ENCODE measurements around the gene PILRA. TPM values are rescaled to one million over a fixed set of nuclear protein-coding genes. Genes with fewer than 3 reads are reported as not detected.

PILRA gene
- total RNA-seq, 1 donor = 0.36 TPM

GRCh38 chr7:100429637-100430492, 56.6 kb downstream of the PILRA start, which contains the start of gene MEPCE:
TSS of gene MEPCE (plus strand) at chr7:100429831. CDS start at chr7:100430019, 188 bp downstream.
- Histone ChIP-seq H3K36me3 (ENCODE audit: insufficient read depth, low read length) (peaks cover 28% of the 10 kb centered on the region), H3K4me2 (ENCODE audit: insufficient read depth, low read length) (peak within 1 kb of the TSS; percentile 100), H3K9me3 (ENCODE audit: low read depth, low read length) (no peaks in the 10 kb centered on the region), H3K4me3 (ENCODE audit: insufficient read depth, low read length) (peak within 1 kb of the TSS; percentile 82), H4K20me1 (ENCODE audit: insufficient read depth, low read length) (peaks cover 14% of the 10 kb centered on the region), H3K79me2 (ENCODE audit: insufficient read depth, low read length) (peaks cover 51% of the 10 kb centered on the region), H3K27me3 (ENCODE audit: insufficient read depth, low read length) (no peaks in the 10 kb centered on the region), H2AFZ (ENCODE audit: low read length) (peak within 1 kb of the TSS; percentile 95), H3K27ac (ENCODE audit: low read depth, low read length) (peak within 1 kb of the TSS; percentile 100), H3K4me1 (ENCODE audit: insufficient read depth, low read length) (peaks cover 13% of the 10 kb centered on the region)
- peak; percentile 100 for DNase-seq (ENCODE audit: insufficient read length, low spot score, missing footprints)
- no peak for TF ChIP-seq CTCF (IDR thresholded peaks at IDR 0.05; ENCODE audit: extremely low read depth, low read depth, low read length)

- DNase-seq (ENCODE audit: insufficient read length, low spot score, missing footprints) = peak; percentile 88
- peak overlapping the region; percentile 100 for H3K4me2 ChIP-seq (ENCODE audit: insufficient read depth, low read length)
- H3K4me1 ChIP-seq (ENCODE audit: insufficient read depth, low read length) = peaks cover 19% of the 10 kb centered on the region
- H3K9me3 ChIP-seq (ENCODE audit: low read depth, low read length) = no peaks in the 10 kb centered on the region
- no peak overlapping the region for H2AFZ ChIP-seq (ENCODE audit: low read length)
- H3K36me3 ChIP-seq (ENCODE audit: insufficient read depth, low read length) = peaks cover 34% of the 10 kb centered on the region
- H3K27me3 ChIP-seq (ENCODE audit: insufficient read depth, low read length) = no peaks in the 10 kb centered on the region
- H3K27ac ChIP-seq (ENCODE audit: low read depth, low read length) = peak overlapping the region; percentile 100
- peak overlapping the region; percentile 82 for H3K4me3 ChIP-seq (ENCODE audit: insufficient read depth, low read length)
- peaks cover 20% of the 10 kb centered on the region for H4K20me1 ChIP-seq (ENCODE audit: insufficient read depth, low read length)
- H3K79me2 ChIP-seq (ENCODE audit: insufficient read depth, low read length) = peaks cover 59% of the 10 kb centered on the region
- no peak for TF ChIP-seq CTCF (IDR thresholded peaks at IDR 0.05; ENCODE audit: extremely low read depth, low read depth, low read length)
Observed at GRCh38 chr7:100430493-100431285, 57.4 kb downstream of the PILRA start.

- TF ChIP-seq CTCF (IDR thresholded peaks at IDR 0.05; ENCODE audit: extremely low read depth, low read depth, low read length) = no peak
- H3K27ac ChIP-seq (ENCODE audit: low read depth, low read length) = no peak overlapping the region
- no peak overlapping the region for H2AFZ ChIP-seq (ENCODE audit: low read length)
- peaks cover 34% of the 10 kb centered on the region for H3K36me3 ChIP-seq (ENCODE audit: insufficient read depth, low read length)
- DNase-seq (ENCODE audit: insufficient read length, low spot score, missing footprints) = no peak
- H3K4me3 ChIP-seq (ENCODE audit: insufficient read depth, low read length) = no peak overlapping the region
- H3K9me3 ChIP-seq (ENCODE audit: low read depth, low read length) = no peaks in the 10 kb centered on the region
- peaks cover 19% of the 10 kb centered on the region for H3K4me1 ChIP-seq (ENCODE audit: insufficient read depth, low read length)
- peaks cover 65% of the 10 kb centered on the region for H3K79me2 ChIP-seq (ENCODE audit: insufficient read depth, low read length)
- H4K20me1 ChIP-seq (ENCODE audit: insufficient read depth, low read length) = peaks cover 20% of the 10 kb centered on the region
- no peaks in the 10 kb centered on the region for H3K27me3 ChIP-seq (ENCODE audit: insufficient read depth, low read length)
- peak overlapping the region; percentile 100 for H3K4me2 ChIP-seq (ENCODE audit: insufficient read depth, low read length)
Observed at GRCh38 chr7:100431286-100431735, 58.0 kb downstream of the PILRA start.
